Fibroblast of lung (primary cell): ENCODE measurements around the gene WDR20. TPM values are rescaled to one million over a fixed set of nuclear protein-coding genes. Genes with fewer than 3 reads are reported as not detected.

Experiments
- DNase-seq, 2 donors: peaks; one replicate each; pipeline versions ENCODE4 v3.0.0 to v3.0.0-alpha.2; 2010; ENCODE audit warnings: low read depth in 2 of 2
- H2AFZ ChIP-seq: 2 replicates; pipeline ENCODE4 v1.5.1; 2012; ENCODE audit warnings: low read length, control low read depth, inconsistent platforms
- H3K27ac ChIP-seq: 2 replicates; pipeline ENCODE4 v1.5.1; 2011; ENCODE audit warnings: low read length, control low read depth; ENCODE audit not compliant: insufficient read depth
- H3K27me3 ChIP-seq: 2 replicates; pipeline ENCODE4 v1.5.1; 2011; ENCODE audit warnings: mild to moderate bottlenecking, low read length; ENCODE audit not compliant: control insufficient read depth, insufficient read depth
- H3K36me3 ChIP-seq: 2 replicates; pipeline ENCODE4 v1.5.1; 2011; ENCODE audit warnings: low read length; ENCODE audit not compliant: control insufficient read depth, insufficient read depth
- H3K4me1 ChIP-seq: 2 replicates; pipeline ENCODE4 v1.5.1; 2011; ENCODE audit warnings: low read length; ENCODE audit not compliant: control insufficient read depth, insufficient read depth; ENCODE audit errors: extremely low read depth
- H3K4me2 ChIP-seq: 2 replicates; pipeline ENCODE4 v1.5.1; 2011; ENCODE audit warnings: low read length, control low read depth; ENCODE audit not compliant: insufficient read depth; ENCODE audit errors: extremely low read depth
- H3K4me3 ChIP-seq, 4 experiments: fragments of 200-600 bp in 1 of 4; sonication (generic) in 1 of 4; replicated peaks in 1 of 4; 2 replicates each; pipeline ENCODE4 v1.5.1; 2011 to 2016; ENCODE audit warnings: low read length in 4 of 4, low read depth in 3 of 4, mild to moderate bottlenecking in 3 of 4, control low read depth in 2 of 4, inconsistent platforms in 1 of 4, mixed read lengths in 1 of 4; ENCODE audit not compliant: insufficient read depth in 1 of 4; ENCODE audit errors: control extremely low read depth in 1 of 4
- H3K79me2 ChIP-seq: 2 replicates; pipeline ENCODE4 v1.5.1; 2012; ENCODE audit warnings: mild to moderate bottlenecking, low read length, inconsistent platforms; ENCODE audit not compliant: control insufficient read depth, insufficient read depth
- H3K9ac ChIP-seq: 2 replicates; pipeline ENCODE4 v1.5.1; 2011; ENCODE audit warnings: mild to moderate bottlenecking, low read length, control low read depth; ENCODE audit not compliant: insufficient read depth
- H3K9me3 ChIP-seq: 2 replicates; pipeline ENCODE4 v1.5.1; 2012; ENCODE audit warnings: low read depth, low read length; ENCODE audit not compliant: control insufficient read depth, insufficient read depth
- H4K20me1 ChIP-seq: 2 replicates; pipeline ENCODE4 v1.5.1; 2011; ENCODE audit warnings: low read length; ENCODE audit not compliant: control insufficient read depth, insufficient read depth; ENCODE audit errors: extremely low read depth
- CTCF ChIP-seq, 2 donors: IDR thresholded peaks in 1 of 2; conservative IDR thresholded peaks in 1 of 2; 1 replicate in 1 of 2; 2 replicates in 1 of 2; pipeline ENCODE4 v1.5.1; 2011 to 2012; ENCODE audit warnings: low read length in 2 of 2, control low read depth in 1 of 2, inconsistent platforms in 1 of 2, low read depth in 1 of 2, mild to moderate bottlenecking in 1 of 2
- EZH2 ChIP-seq: IDR thresholded peaks from 2 replicates; pipeline ENCODE4 v1.5.1; 2012; ENCODE audit warnings: low read length, control low read depth, mild to moderate bottlenecking; ENCODE audit errors: missing control alignments
- polyA plus RNA-seq, 2 donors: library from polyadenylated mRNA; depleted of rRNA in 1 of 2; stranded (reverse) in 1 of 2; unstranded in 1 of 2; fragments of >200 nt; gene quantifications; 2 replicates each; pipeline ENCODE4 v1.2.1, GENCODE V29; 2011 to 2012; ENCODE audit warnings: missing spikeins in 1 of 2
- total RNA-seq: library from RNA; depleted of rRNA; stranded (reverse); fragments of >200 nt; gene quantifications from 2 replicates; pipeline ENCODE4 v1.2.1, GENCODE V29; 2014

The WDR20 gene
- total and polyA plus RNA-seq, 2 donors (not counting 1 experiment from before 2014, with no cell fraction given), result 17.2 to 17.8 TPM

- no peak overlapping the region for H3K4me3 ChIP-seq
- no peak overlapping the region for H2AFZ ChIP-seq
- H4K20me1 ChIP-seq, result no peaks in the 10 kb centered on the region
- no peak overlapping the region for H3K27ac ChIP-seq
- no peaks in the 10 kb centered on the region for H3K9me3 ChIP-seq
- no peak for DNase-seq
- no peak for TF ChIP-seq CTCF (conservative IDR thresholded peaks at IDR 0.05 in 1 of 2, IDR thresholded peaks at IDR 0.05 in 1 of 2; ENCODE audit: low read depth in 1 of 2, low read length in 2 of 2)
- TF ChIP-seq EZH2, result no peak
- H3K9ac ChIP-seq, result no peak overlapping the region
- H3K4me1 ChIP-seq, result no peaks in the 10 kb centered on the region
- no peak overlapping the region for H3K4me2 ChIP-seq
- no peaks in the 10 kb centered on the region for H3K36me3 ChIP-seq
- H3K27me3 ChIP-seq, result no peaks in the 10 kb centered on the region
- no peaks in the 10 kb centered on the region for H3K79me2 ChIP-seq
These were observed 86.8 kb downstream of the WDR20 start for GRCh38 chr14:102226356-102227125.

GRCh38 chr14:102227184-102227964 lies 87.7 kb downstream of the WDR20 start:
- no peak for DNase-seq
- Histone ChIP-seq H3K27ac (no peak overlapping the region), H3K4me3 (no peak overlapping the region), H3K4me2 (no peak overlapping the region), H3K9me3 (no peaks in the 10 kb centered on the region), H3K9ac (no peak overlapping the region), H3K79me2 (no peaks in the 10 kb centered on the region), H3K36me3 (no peaks in the 10 kb centered on the region), H2AFZ (peak overlapping the region; percentile 44), H3K4me1 (no peaks in the 10 kb centered on the region), H3K27me3 (no peaks in the 10 kb centered on the region), H4K20me1 (no peaks in the 10 kb centered on the region)
- TF ChIP-seq EZH2 (no peak), CTCF (conservative IDR thresholded peaks at IDR 0.05 in 1 of 2, IDR thresholded peaks at IDR 0.05 in 1 of 2; ENCODE audit: low read depth in 1 of 2, low read length in 2 of 2) (no peak)

GRCh38 chr14:102229071-102229738 lies 89.5 kb downstream of the WDR20 start:
- no peaks in the 10 kb centered on the region for H3K79me2 ChIP-seq
- no peaks in the 10 kb centered on the region for H4K20me1 ChIP-seq
- H3K9ac ChIP-seq, result no peak overlapping the region
- no peaks in the 10 kb centered on the region for H3K4me1 ChIP-seq
- no peaks in the 10 kb centered on the region for H3K27me3 ChIP-seq
- DNase-seq, result no peak
- no peak overlapping the region for H3K27ac ChIP-seq
- no peak overlapping the region for H3K4me3 ChIP-seq
- no peak for TF ChIP-seq EZH2
- no peak for TF ChIP-seq CTCF (conservative IDR thresholded peaks at IDR 0.05 in 1 of 2, IDR thresholded peaks at IDR 0.05 in 1 of 2; ENCODE audit: low read depth in 1 of 2, low read length in 2 of 2)
- H3K4me2 ChIP-seq, result no peak overlapping the region
- H3K36me3 ChIP-seq, result no peaks in the 10 kb centered on the region
- no peaks in the 10 kb centered on the region for H3K9me3 ChIP-seq
- no peak overlapping the region for H2AFZ ChIP-seq
